Measurements from ENCODE around the gene GIGYF1. TPM values are rescaled to one million over a fixed set of nuclear protein-coding genes. Genes with fewer than 3 reads are reported as not detected.

GIGYF1 gene
- total and polyA plus RNA-seq, 2 of the 8 experiments (the other 6 are each of a cell fraction or from before 2014, with no cell fraction given): 24.1 to 99.3 TPM

- ChIA-PET POLR2A (ENCODE audit: partially characterized antibody) (interaction anchor here (0.7 to 1.8 kb wide), 4 partner anchors 8 to 14 kb away, joined by 3 to 4 read pairs (median 4); no protein-coding TSS in a partner anchor), CTCF (ENCODE audit: partially characterized antibody) (interaction anchor here (0.6 to 3.9 kb wide), 8 partner anchors 11 to 725 kb away, joined by 3 to 28 read pairs (median 3); partner anchors contain the start of genes MOSPD3 and SRRT)
- Histone ChIP-seq H3K4me1 (replicated peaks in 1 of 4; ENCODE audit: control insufficient read depth in 3 of 4, insufficient read depth in 4 of 4, low read length in 3 of 4) (peaks cover 0 to 25% (median 16%) of the 10 kb centered on the region in 4 experiments; a peak in 6 of 7 replicates), H3K27me3 (replicated peaks in 1 of 4; ENCODE audit: control insufficient read depth in 3 of 4, extremely low read depth in 1 of 4, insufficient read depth in 3 of 4, low read length in 3 of 4) (no peaks in the 10 kb centered on the region), H2BK5ac (ENCODE audit: low read depth, low read length) (0 out of 2 replicates have a peak overlapping the region, but pooled peaks have one; percentile 24), H3K56ac (replicated peaks; ENCODE audit: insufficient read length, low read depth, low read length) (no peak overlapping the region), H2AK5ac (ENCODE audit: low read depth, low read length) (no peak overlapping the region; the same call in 1 of the 2 replicates), H3K27ac (ENCODE audit: low read depth, low read length) (no peak overlapping the region), H3K79me1 (ENCODE audit: low read depth, low read length) (no peaks in the 10 kb centered on the region; the same call in 1 of the 2 replicates), H3K14ac (ENCODE audit: insufficient read length) (no peak overlapping the region), H3K4ac (replicated peaks; ENCODE audit: insufficient read length, low read depth, low read length) (no peak overlapping the region), H2BK120ac (replicated peaks; ENCODE audit: low read depth, low read length) (no peak overlapping the region), H2BK12ac (ENCODE audit: low read depth, low read length) (peak overlapping the region; percentile 50; the same call in 1 of the 2 replicates), H4K8ac (ENCODE audit: extremely low read depth, insufficient read depth, low read length) (no peak overlapping the region), H2BK20ac (ENCODE audit: low read length) (no peak overlapping the region), H3K79me2 (ENCODE audit: control insufficient read depth in 1 of 2, insufficient read depth in 2 of 2, low read length in 2 of 2) (no peaks in the 10 kb centered on the region), H4K5ac (ENCODE audit: insufficient read length, low read depth, low read length) (no peak overlapping the region), H3K36me3 (ENCODE audit: control insufficient read depth in 2 of 4, insufficient read depth in 4 of 4, low read length in 3 of 4) (no peaks in the 10 kb centered on the region), H2AFZ (ENCODE audit: low read length) (no peak overlapping the region), H3K4me3 (ENCODE audit: extremely low read depth in 1 of 4, insufficient read depth in 2 of 4, low read depth in 3 of 4, low read length in 4 of 4) (no peak overlapping the region), H4K91ac (replicated peaks; ENCODE audit: insufficient read length, low read length) (no peak overlapping the region), H2BK15ac (ENCODE audit: low read length) (no peak overlapping the region), H3K18ac (ENCODE audit: extremely low read depth, low read length) (no peak overlapping the region; the same call in 1 of the 2 replicates), H3K4me2 (ENCODE audit: insufficient read depth in 1 of 2, low read depth in 2 of 2, low read length in 2 of 2) (no peak overlapping the region), H3K23ac (ENCODE audit: insufficient read length) (no peak overlapping the region), H3K9me3 (ENCODE audit: insufficient read depth in 2 of 2, low read depth in 1 of 2, low read length in 1 of 2) (no peaks in the 10 kb centered on the region), H3K9ac (replicated peaks in 1 of 4; ENCODE audit: extremely low read depth in 1 of 4, low read depth in 3 of 4, low read length in 3 of 4) (no peak overlapping the region), H3K23me2 (ENCODE audit: low read depth, low read length) (peaks cover 2% of the 10 kb centered on the region; the same call in 1 of the 2 replicates), H4K20me1 (replicated peaks in 1 of 2; ENCODE audit: control insufficient read depth in 1 of 2, insufficient read depth in 2 of 2, low read length in 2 of 2) (no peaks in the 10 kb centered on the region)
- no peak for DNase-seq (ENCODE audit: low read depth in 1 of 2, low spot score in 2 of 2)
- 90% methylated on average over 18 of the region's 24 CpGs; no CpG with 5 or more reads in 1 of the 2 experiments for WGBS, 2 experiments (ENCODE audit: extremely low coverage in 1 of 2, insufficient coverage in 1 of 2, insufficient read length in 1 of 2, insufficient replicate concordance in 2 of 2, low coverage in 1 of 2, low lambda C conversion rate in 2 of 2, missing lambda C conversion rate in 1 of 2)
- FAIRE-seq: no peak
- TF ChIP-seq SP1 (IDR thresholded peaks at IDR 0.05; ENCODE audit: low read depth, low read length): no peak
Measured at GRCh38 chr7:100640517-100641440, 53.3 kb downstream of the GIGYF1 start.

Measured in H1 (cell line).